ENCODE measurements around the gene MFSD2A.
"Not testable (repeated sequence)": the region's sequence is repeated elsewhere in the genome, so short reads cannot be mapped to it uniquely, and the experiment has no call there.

Gene MFSD2A

GRCh38 chr1:40001456-40001855 lies 46.5 kb downstream of the MFSD2A start:
- Histone ChIP-seq H3K4me1 (ENCODE audit: control insufficient read depth in 2 of 2, insufficient read depth in 2 of 2, low read length in 2 of 2) (peaks cover 0 to 2% of the 10 kb centered on the region in 2 donors), H3K27me3 (ENCODE audit: control insufficient read depth in 2 of 2, insufficient read depth in 2 of 2, low read length in 2 of 2) (no peaks in the 10 kb centered on the region), H3K9ac (ENCODE audit: low read depth in 1 of 2, low read length in 2 of 2) (no peak overlapping the region), H3K36me3 (ENCODE audit: control insufficient read depth in 2 of 2, insufficient read depth in 2 of 2, low read length in 2 of 2) (no peaks in the 10 kb centered on the region), H3K9me3 (ENCODE audit: control insufficient read depth in 2 of 2, low read length in 2 of 2) (no peaks in the 10 kb centered on the region), H3K27ac (ENCODE audit: low read depth in 2 of 2, low read length in 2 of 2) (no peak overlapping the region), H3K4me3 (ENCODE audit: low read length in 2 of 2) (no peak overlapping the region)

- Histone ChIP-seq H3K36me3 (ENCODE audit: control insufficient read depth in 2 of 2, insufficient read depth in 2 of 2, low read length in 2 of 2) (no peaks in the 10 kb centered on the region), H3K4me3 (ENCODE audit: low read length in 2 of 2) (no peak overlapping the region), H3K27ac (ENCODE audit: low read depth in 2 of 2, low read length in 2 of 2) (no peak overlapping the region), H3K9me3 (ENCODE audit: control insufficient read depth in 2 of 2, low read length in 2 of 2) (no peaks in the 10 kb centered on the region), H3K4me1 (ENCODE audit: control insufficient read depth in 2 of 2, insufficient read depth in 2 of 2, low read length in 2 of 2) (peaks cover 0 to 2% of the 10 kb centered on the region in 2 donors), H3K27me3 (ENCODE audit: control insufficient read depth in 2 of 2, insufficient read depth in 2 of 2, low read length in 2 of 2) (no peaks in the 10 kb centered on the region), H3K9ac (ENCODE audit: low read depth in 1 of 2, low read length in 2 of 2) (no peak overlapping the region)
Measured at GRCh38 chr1:40003156-40004093, 48.5 kb downstream of the MFSD2A start.

GRCh38 chr1:40004857-40005256 lies 49.9 kb downstream of the MFSD2A start:
- Histone ChIP-seq H3K9ac (ENCODE audit: low read depth in 1 of 2, low read length in 2 of 2) (no peak overlapping the region), H3K36me3 (ENCODE audit: control insufficient read depth in 2 of 2, insufficient read depth in 2 of 2, low read length in 2 of 2) (no peaks in the 10 kb centered on the region), H3K27ac (ENCODE audit: low read depth in 2 of 2, low read length in 2 of 2) (no peak overlapping the region), H3K4me3 (ENCODE audit: low read length in 2 of 2) (no peak overlapping the region), H3K27me3 (ENCODE audit: control insufficient read depth in 2 of 2, insufficient read depth in 2 of 2, low read length in 2 of 2) (no peaks in the 10 kb centered on the region), H3K4me1 (ENCODE audit: control insufficient read depth in 2 of 2, insufficient read depth in 2 of 2, low read length in 2 of 2) (peaks cover 0 to 2% of the 10 kb centered on the region in 2 donors), H3K9me3 (ENCODE audit: control insufficient read depth in 2 of 2, low read length in 2 of 2) (no peaks in the 10 kb centered on the region)

GRCh38 chr1:40007481-40008034 lies 52.6 kb downstream of the MFSD2A start:
- not testable (repeated sequence) for H3K27me3 ChIP-seq (ENCODE audit: control insufficient read depth in 2 of 2, insufficient read depth in 2 of 2, low read length in 2 of 2); H3K36me3 ChIP-seq (ENCODE audit: control insufficient read depth in 2 of 2, insufficient read depth in 2 of 2, low read length in 2 of 2); H3K9me3 ChIP-seq (ENCODE audit: control insufficient read depth in 2 of 2, low read length in 2 of 2); H3K9ac ChIP-seq (ENCODE audit: low read depth in 1 of 2, low read length in 2 of 2); H3K4me1 ChIP-seq (ENCODE audit: control insufficient read depth in 2 of 2, insufficient read depth in 2 of 2, low read length in 2 of 2); H3K27ac ChIP-seq (ENCODE audit: low read depth in 2 of 2, low read length in 2 of 2); H3K4me3 ChIP-seq (ENCODE audit: low read length in 2 of 2)

- Histone ChIP-seq H3K4me3 (ENCODE audit: low read length in 2 of 2) (no peak overlapping the region), H3K36me3 (ENCODE audit: control insufficient read depth in 2 of 2, insufficient read depth in 2 of 2, low read length in 2 of 2) (no peaks in the 10 kb centered on the region), H3K9ac (ENCODE audit: low read depth in 1 of 2, low read length in 2 of 2) (no peak overlapping the region), H3K9me3 (ENCODE audit: control insufficient read depth in 2 of 2, low read length in 2 of 2) (no peaks in the 10 kb centered on the region), H3K27ac (ENCODE audit: low read depth in 2 of 2, low read length in 2 of 2) (no peak overlapping the region), H3K27me3 (ENCODE audit: control insufficient read depth in 2 of 2, insufficient read depth in 2 of 2, low read length in 2 of 2) (no peaks in the 10 kb centered on the region), H3K4me1 (ENCODE audit: control insufficient read depth in 2 of 2, insufficient read depth in 2 of 2, low read length in 2 of 2) (peaks cover 0 to 2% of the 10 kb centered on the region in 2 donors)
Measured at GRCh38 chr1:40011198-40011597, 56.3 kb downstream of the MFSD2A start.

- Histone ChIP-seq H3K36me3 (ENCODE audit: control insufficient read depth in 2 of 2, insufficient read depth in 2 of 2, low read length in 2 of 2) (no peaks in the 10 kb centered on the region), H3K4me3 (ENCODE audit: low read length in 2 of 2) (no peak overlapping the region), H3K27me3 (ENCODE audit: control insufficient read depth in 2 of 2, insufficient read depth in 2 of 2, low read length in 2 of 2) (no peaks in the 10 kb centered on the region), H3K27ac (ENCODE audit: low read depth in 2 of 2, low read length in 2 of 2) (no peak overlapping the region), H3K9me3 (ENCODE audit: control insufficient read depth in 2 of 2, low read length in 2 of 2) (no peaks in the 10 kb centered on the region), H3K4me1 (ENCODE audit: control insufficient read depth in 2 of 2, insufficient read depth in 2 of 2, low read length in 2 of 2) (peaks cover 0 to 2% of the 10 kb centered on the region in 2 donors), H3K9ac (ENCODE audit: low read depth in 1 of 2, low read length in 2 of 2) (no peak overlapping the region)
Measured at GRCh38 chr1:40014253-40014706, 59.3 kb downstream of the MFSD2A start.

- Histone ChIP-seq H3K27ac (ENCODE audit: low read depth in 2 of 2, low read length in 2 of 2) (no peak overlapping the region), H3K4me1 (ENCODE audit: control insufficient read depth in 2 of 2, insufficient read depth in 2 of 2, low read length in 2 of 2) (peaks cover 0 to 2% of the 10 kb centered on the region in 2 donors), H3K36me3 (ENCODE audit: control insufficient read depth in 2 of 2, insufficient read depth in 2 of 2, low read length in 2 of 2) (no peaks in the 10 kb centered on the region), H3K27me3 (ENCODE audit: control insufficient read depth in 2 of 2, insufficient read depth in 2 of 2, low read length in 2 of 2) (no peaks in the 10 kb centered on the region), H3K4me3 (ENCODE audit: low read length in 2 of 2) (no peak overlapping the region), H3K9me3 (ENCODE audit: control insufficient read depth in 2 of 2, low read length in 2 of 2) (no peaks in the 10 kb centered on the region), H3K9ac (ENCODE audit: low read depth in 1 of 2, low read length in 2 of 2) (no peak overlapping the region)
Measured at GRCh38 chr1:40014812-40015594, 60.1 kb downstream of the MFSD2A start.

GRCh38 chr1:40017951-40018575 lies 63.1 kb downstream of the MFSD2A start:
- Histone ChIP-seq H3K27me3 (ENCODE audit: control insufficient read depth in 2 of 2, insufficient read depth in 2 of 2, low read length in 2 of 2) (no peaks in the 10 kb centered on the region), H3K36me3 (ENCODE audit: control insufficient read depth in 2 of 2, insufficient read depth in 2 of 2, low read length in 2 of 2) (no peaks in the 10 kb centered on the region), H3K9ac (ENCODE audit: low read depth in 1 of 2, low read length in 2 of 2) (no peak overlapping the region), H3K9me3 (ENCODE audit: control insufficient read depth in 2 of 2, low read length in 2 of 2) (no peaks in the 10 kb centered on the region), H3K27ac (ENCODE audit: low read depth in 2 of 2, low read length in 2 of 2) (no peak overlapping the region), H3K4me1 (ENCODE audit: control insufficient read depth in 2 of 2, insufficient read depth in 2 of 2, low read length in 2 of 2) (peaks cover 0 to 2% of the 10 kb centered on the region in 2 donors), H3K4me3 (ENCODE audit: low read length in 2 of 2) (no peak overlapping the region)

Data from mucosa of rectum (tissue), 2 donors.